RWPE1 (cell line): ENCODE results near the gene WDFY1.

Experiments
- CTCF ChIA-PET: fragments of 350-600 bp; sonication (Branson Sonifier 250); formaldehyde crosslinking; extraction: SDS; loops from one replicate; lab custom pipeline; 2021; lab: Yijun Ruan, JAX
- POLR2A ChIA-PET: fragments of 400-600 bp; formaldehyde crosslinking; extraction: SDS; loops from one replicate; lab custom pipeline; 2020; ENCODE audit warnings: antibody characterized with exemption; ENCODE audit not compliant: low non-redundant PET; lab: Yijun Ruan, JAX
- DNase-seq: peaks from one replicate; pipeline ENCODE4 v3.0.0; 2012; ENCODE audit warnings: low spot score
- H3K27ac ChIP-seq: fragments of 450-650 bp; 2 replicates; pipeline ENCODE4 v1.5.1; 2017
- TF ChIP-seq, protein P1 (sequence below): fragments of 450-650 bp; conservative IDR thresholded peaks from 2 replicates; pipeline ENCODE4 v1.5.1; 2017; ENCODE audit warnings: low read depth, mild to moderate bottlenecking

The WDFY1 gene

GRCh38 chr2:223887127-223887526 lies 58.0 kb downstream of the WDFY1 start:
- TF ChIP-seq, protein P1, sequence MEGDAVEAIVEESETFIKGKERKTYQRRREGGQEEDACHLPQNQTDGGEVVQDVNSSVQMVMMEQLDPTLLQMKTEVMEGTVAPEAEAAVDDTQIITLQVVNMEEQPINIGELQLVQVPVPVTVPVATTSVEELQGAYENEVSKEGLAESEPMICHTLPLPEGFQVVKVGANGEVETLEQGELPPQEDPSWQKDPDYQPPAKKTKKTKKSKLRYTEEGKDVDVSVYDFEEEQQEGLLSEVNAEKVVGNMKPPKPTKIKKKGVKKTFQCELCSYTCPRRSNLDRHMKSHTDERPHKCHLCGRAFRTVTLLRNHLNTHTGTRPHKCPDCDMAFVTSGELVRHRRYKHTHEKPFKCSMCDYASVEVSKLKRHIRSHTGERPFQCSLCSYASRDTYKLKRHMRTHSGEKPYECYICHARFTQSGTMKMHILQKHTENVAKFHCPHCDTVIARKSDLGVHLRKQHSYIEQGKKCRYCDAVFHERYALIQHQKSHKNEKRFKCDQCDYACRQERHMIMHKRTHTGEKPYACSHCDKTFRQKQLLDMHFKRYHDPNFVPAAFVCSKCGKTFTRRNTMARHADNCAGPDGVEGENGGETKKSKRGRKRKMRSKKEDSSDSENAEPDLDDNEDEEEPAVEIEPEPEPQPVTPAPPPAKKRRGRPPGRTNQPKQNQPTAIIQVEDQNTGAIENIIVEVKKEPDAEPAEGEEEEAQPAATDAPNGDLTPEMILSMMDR = no peak
- ChIA-PET POLR2A (no interaction called here), CTCF (no interaction called here)
- no peak overlapping the region for H3K27ac ChIP-seq
- peak; percentile 13 for DNase-seq

DNA sequence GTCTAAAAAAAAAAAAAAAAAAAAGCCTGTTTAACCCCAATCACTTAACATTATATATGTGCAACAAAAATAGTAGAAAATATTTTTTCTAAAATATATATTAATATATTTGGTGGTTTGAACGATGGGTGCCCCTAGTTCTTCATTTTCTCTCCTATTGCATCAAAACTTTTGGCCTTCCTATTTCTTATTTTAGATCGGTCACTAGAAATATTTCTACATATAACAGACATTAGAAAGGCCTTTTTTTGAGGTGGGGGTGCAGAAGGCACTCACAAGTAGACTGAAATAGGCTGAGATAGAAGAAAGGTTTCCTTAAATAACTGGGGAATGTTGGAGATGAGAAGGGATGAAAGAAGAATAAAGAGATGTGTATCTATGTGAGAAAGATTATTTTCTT lies 58.4 kb downstream of the WDFY1 start:
- H3K27ac ChIP-seq = peak overlapping the region; percentile 54
- CTCF ChIA-PET = no interaction called here
- no peak for DNase-seq
- POLR2A ChIA-PET = no interaction called here
- TF ChIP-seq, protein P1 = no peak

DNA sequence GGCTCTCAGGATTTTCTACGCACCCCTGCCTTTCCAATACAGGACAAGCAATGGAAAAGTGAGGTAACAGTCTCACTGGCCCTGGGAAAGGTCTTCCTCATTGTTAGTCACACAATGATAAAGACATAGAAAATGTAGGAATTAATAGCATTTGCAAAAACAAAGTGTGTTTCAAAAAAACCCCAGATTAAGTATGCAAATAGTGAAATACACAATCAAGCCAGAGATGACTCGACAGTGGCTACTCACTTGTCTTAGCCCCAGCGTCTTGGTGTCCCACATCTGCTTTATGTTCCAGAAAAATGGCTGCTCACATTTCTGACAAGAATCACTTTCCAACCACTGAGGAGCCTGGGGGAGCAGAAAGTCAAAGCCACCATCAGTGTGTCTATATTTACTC lies 60.7 kb downstream of the WDFY1 start:
- no peak overlapping the region for H3K27ac ChIP-seq
- no peak for DNase-seq
- ChIA-PET CTCF (no interaction called here), POLR2A (no interaction called here)
- TF ChIP-seq, protein P1 = no peak

- CTCF ChIA-PET = interaction anchor here (0.8 kb wide), 1 partner anchor 11 kb away, joined by 3 read pairs; no protein-coding TSS in a partner anchor
- H3K27ac ChIP-seq = no peak overlapping the region
- POLR2A ChIA-PET = no interaction called here
- TF ChIP-seq, protein P1 = no peak
- no peak for DNase-seq
Measured at GRCh38 chr2:223882715-223883114, 62.4 kb downstream of the WDFY1 start.

GRCh38 chr2:223880796-223881195 lies 64.3 kb downstream of the WDFY1 start:
- ChIA-PET POLR2A (no interaction called here), CTCF (no interaction called here)
- no peak overlapping the region for H3K27ac ChIP-seq
- TF ChIP-seq, protein P1 = no peak
- DNase-seq = no peak

DNA sequence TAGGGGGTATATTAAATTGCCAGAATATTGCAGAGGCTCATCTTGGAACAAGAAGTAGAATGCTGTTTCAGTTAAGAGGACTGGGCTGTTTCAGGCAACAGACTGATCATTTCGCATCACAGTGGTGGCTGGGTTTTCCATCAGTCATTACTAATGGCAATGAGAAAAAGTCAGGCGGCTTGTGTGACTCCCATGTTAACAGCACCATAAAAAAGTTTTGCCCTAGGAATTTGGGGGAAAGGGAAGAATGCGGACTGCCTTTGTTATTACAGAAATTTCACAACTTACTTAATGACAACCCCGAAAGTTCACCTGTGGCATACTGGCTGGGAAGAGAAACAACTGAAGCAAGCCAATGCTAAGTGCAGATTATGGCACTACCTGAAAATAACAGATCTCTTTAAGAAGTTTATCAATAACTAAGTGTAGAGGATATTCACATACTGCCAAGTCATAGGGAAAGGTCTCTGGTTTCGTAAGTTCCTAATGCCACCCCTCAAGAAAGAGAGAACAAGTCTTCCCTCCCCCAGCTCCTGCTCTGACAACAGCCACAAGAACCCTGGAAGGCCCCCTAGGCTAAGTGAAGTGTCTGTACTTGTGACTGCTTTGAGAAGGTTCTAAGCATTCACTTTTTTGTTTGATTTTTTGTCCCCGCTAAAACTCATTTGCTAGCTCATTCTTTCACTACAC lies 67.3 kb downstream of the WDFY1 start:
- H3K27ac ChIP-seq = no peak overlapping the region

More for the DNA sequence above, 67.3 kb downstream of the WDFY1 start:
- TF ChIP-seq, protein P1 = no peak
- POLR2A ChIA-PET = no interaction called here
- no peak for DNase-seq
- CTCF ChIA-PET = no interaction called here
